GM18526 (cell line): ENCODE data around the gene IL1B.

ENCODE experiments used
- POLR2A ChIP-seq: IDR thresholded peaks from 3 replicates; pipeline ENCODE4 v1.6.1; 2011; ENCODE audit not compliant: insufficient read length; ENCODE audit errors: extremely low read depth

IL1B gene

GRCh38 chr2:112836695-112837117, at the start of gene IL1B:
Gene IL1B, minus strand, starts transcription at chr2:112836779. Its CDS starts 550 bp downstream, at chr2:112836229.
- TF ChIP-seq POLR2A, result no peak

DNA sequence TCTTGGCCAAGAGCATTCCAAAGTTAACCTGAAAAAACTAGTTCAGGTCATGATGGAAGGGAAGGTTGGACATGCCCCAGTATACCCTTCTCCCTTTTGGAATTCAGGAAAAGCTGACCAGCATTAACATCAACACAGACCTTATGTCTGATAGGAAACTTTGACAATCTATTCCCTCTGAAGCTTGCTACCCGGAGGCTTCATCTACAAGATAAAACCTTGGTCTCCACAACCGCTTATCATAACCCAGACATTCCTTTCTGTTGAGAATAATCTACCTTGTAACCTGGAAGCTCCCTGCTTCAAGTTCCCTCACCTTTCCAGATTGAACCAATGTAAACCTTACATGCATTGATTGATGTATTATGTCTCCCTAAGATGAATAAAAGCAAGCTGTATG, 49.7 kb upstream of the IL1B start:
- TF ChIP-seq POLR2A, result no peak

DNA sequence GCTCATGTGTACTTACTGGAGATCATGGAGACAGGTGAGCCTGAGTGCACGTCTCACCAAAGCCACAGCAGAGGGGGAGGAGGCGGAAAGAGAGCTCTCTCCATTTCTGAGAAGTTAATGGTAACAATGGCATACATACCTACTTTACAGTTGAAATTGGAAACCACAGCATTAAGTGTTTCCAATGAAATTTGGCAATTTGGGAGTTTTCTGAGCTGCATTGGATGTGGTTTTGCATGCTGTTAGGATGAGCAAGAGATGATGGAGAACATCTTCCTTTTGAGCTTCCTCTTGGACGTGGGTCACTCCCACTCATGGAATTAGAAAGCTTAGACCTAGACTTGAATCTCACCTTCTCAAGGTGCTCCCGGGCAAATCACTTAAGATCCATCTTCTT, 48.9 kb upstream of the IL1B start:
- TF ChIP-seq POLR2A, result no peak

DNA sequence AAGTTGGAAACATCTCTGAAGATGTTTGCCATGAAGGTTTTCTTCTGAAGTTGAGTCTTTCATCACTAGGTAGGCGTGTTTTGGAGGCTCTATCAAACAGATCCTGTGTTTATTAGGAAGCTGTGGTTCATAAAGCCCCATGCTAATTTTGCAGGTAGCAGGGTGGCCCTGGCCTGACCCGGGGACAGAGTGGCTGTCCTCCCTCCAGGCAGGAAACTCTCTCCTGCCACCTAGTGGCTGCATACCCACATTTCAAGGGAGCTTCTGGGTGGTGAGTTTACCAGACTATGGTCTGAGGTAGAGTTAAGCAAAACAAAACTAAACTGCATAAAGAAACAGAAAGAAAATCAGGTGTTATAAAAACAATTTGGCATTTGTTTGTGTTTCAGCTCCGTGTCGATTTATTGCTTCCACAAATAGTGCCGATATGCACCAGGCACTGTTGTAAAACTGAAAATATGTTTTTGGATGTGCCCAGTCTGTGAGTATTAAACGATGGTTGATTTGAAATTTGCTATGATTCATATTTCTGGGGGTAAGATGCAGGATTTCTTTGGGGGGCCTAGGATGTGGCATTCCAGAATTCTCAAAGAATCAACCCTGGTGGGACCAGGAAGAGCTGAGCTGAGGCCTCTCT, 48.4 kb upstream of the IL1B start:
- no peak for TF ChIP-seq POLR2A

DNA sequence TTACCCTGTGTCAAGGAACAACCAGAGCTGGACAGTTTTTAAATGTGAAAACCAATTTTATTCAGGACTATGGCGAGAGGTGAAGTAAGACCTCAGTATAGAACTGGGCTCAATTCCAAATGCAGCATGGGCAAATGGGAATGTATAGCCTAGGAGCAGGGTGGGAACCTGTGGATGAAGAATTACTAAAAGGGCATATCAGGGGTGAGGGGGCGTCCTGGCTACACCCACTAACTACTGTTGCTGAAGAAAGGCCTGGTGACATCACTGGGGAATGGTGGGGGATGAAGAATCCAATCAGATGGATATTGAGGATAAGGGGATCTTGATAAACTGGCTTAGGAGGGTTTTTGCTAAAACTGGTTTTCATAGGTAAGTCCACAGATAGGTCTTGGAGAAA, 47.1 kb upstream of the IL1B start:
- TF ChIP-seq POLR2A, result no peak

- no peak for TF ChIP-seq POLR2A
Measured at GRCh38 chr2:112881217-112881985, 44.8 kb upstream of the IL1B start.

DNA sequence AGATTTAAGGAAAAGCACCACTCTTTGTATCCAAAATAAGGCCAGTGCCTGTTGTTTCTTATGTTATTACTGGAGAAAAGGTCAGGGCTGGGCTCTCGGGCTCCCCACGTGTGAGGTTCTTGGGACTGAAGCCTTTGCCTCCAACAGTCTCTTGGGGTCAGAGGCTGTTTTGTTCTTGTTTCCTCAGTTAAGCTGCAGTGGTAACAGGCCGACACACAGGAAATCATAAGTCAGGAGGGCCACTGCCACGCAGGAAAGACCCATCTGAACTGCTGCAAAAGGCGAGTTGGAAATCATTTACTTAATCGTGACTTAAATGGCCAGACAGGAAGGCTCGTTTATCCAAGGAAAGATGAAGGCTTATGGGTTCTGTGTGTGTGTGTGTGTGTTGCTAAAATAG, 44.1 kb upstream of the IL1B start:
- no peak for TF ChIP-seq POLR2A

DNA sequence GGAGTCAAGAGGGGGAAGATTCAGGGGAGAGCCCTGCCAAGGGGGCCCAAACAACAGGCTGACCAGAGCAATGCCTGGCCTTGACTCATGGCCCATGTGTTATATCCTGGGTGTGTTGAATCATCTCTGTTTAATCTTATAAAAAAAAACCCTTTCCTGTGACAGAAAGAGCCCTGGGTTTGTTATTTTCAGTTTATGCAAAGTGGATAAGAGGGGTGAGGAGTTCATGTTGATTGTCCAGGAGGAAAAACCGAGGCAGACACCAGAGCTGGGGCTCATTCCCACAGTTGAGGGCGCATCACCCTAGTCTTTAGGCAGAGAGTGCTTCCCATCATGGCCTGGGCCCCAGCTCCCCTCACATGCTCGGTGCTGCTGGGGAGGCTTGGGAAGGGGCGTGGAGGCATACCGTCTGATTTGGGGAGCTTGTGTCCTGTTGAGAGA, 43.5 kb upstream of the IL1B start:
- no peak for TF ChIP-seq POLR2A

DNA sequence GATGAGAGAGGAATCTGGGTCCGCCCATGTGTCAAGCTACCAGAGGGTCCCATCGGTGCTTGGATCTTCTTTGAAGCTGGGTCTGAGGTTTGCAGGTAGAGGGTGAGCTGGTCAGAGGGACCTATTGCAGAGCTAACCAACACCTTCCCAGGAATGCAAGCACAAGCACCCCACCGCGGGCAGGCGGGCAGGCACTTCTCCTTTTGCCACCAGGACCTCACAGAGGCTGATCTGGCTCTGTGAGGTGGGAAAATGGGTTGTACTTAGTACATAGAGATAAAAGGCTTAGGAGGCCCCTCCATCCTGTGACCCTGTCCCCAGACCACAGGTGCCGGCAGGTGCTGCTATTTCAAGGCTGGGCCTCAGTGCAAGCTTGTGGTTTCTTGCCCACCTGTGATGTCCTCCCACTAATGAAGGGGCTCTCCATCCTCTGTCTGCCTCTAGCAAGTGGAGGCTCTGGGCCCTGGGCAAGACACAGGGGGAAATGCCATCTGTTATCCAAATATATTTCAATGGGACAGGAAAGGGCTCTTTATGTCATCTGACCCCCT, 43.0 kb upstream of the IL1B start:
- no peak for TF ChIP-seq POLR2A

GRCh38 chr2:112877423-112877822, 40.8 kb upstream of the IL1B start:
- no peak for TF ChIP-seq POLR2A

GRCh38 chr2:112876971-112877361, 40.4 kb upstream of the IL1B start:
- no peak for TF ChIP-seq POLR2A

DNA sequence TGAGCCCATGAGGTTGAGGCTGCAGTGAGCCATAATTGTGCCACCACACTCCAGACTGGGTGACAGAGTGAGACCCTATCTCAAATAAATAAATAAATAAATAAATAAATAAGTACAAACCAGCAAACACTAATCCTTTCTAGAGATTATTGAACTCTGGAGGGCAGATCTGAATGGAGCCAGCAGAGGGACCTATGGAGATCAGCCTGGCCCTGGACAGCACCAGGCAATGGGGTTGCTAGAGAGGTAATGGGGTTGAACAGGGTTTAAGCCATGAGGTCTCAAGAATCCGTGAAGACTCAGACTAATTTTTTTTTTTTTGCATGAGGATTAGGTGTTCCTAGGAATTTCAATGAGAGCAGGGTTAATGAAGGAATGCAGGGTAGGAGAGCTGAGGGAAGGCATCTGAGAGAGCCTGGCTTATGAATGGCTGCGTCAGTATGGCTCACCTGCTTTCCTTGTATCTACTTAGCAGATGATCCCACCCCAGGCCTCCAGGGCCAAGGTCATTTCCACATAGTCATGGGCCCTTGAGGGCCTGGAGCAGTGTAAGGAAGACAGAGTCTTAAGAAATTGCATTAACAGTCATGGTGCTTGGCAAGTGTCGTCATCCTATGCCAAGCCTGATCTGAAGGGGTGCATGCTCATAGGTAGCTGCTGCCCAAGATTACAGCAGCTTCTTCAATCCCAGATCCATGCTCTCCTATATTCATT, 39.8 kb upstream of the IL1B start:
- no peak for TF ChIP-seq POLR2A

- no peak for TF ChIP-seq POLR2A
Measured at GRCh38 chr2:112870841-112871835, 34.6 kb upstream of the IL1B start.

- TF ChIP-seq POLR2A, result no peak
Measured at GRCh38 chr2:112869258-112869842, 32.8 kb upstream of the IL1B start.
